ENCODE results near the gene MAFG. TPM values are rescaled to one million over a fixed set of nuclear protein-coding genes. Genes with fewer than 3 reads are reported as not detected.

MAFG gene
- total and polyA plus RNA-seq, 9 of the 15 experiments (the other 6 are each of a cell fraction or from before 2014, with no cell fraction given) = 1.1 to 58.1 (median 24.9) TPM

DNA sequence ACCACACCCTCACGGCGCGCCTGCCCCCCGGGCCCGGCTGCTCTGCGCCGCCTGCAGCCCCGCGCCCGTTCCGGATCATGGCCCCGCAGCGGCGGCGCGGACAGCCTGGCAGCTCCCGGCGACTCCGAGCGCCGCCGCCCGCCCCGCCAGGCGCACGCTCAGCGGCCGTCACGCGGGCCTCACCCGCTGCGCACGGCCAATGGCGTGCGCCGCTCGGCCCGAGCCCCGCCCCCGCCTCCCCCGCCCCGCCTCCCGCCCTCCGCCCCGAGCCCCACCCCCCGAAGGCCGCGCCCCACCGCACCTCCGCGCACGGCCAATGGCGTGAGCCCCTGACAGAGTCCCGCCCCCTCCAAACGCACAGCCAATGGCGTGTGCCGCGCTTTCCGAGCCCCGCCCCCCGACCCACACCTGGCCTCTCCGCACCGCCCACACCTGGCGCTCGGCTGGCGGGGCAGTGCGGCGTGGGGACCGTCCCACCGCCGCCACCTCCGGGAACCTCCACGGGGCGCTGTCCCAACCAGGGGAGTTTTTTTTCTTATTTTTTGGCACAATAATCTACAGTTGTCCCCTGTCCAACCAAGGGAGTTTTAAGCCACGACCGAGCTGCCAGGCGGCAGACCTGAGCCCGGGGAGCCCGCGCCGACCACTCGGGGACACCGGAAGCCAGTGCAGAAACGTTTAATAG, 16.1 kb downstream of the MAFG start, which contains the start of gene PCYT2 (continued):
- TF ChIP-seq, protein P1, sequence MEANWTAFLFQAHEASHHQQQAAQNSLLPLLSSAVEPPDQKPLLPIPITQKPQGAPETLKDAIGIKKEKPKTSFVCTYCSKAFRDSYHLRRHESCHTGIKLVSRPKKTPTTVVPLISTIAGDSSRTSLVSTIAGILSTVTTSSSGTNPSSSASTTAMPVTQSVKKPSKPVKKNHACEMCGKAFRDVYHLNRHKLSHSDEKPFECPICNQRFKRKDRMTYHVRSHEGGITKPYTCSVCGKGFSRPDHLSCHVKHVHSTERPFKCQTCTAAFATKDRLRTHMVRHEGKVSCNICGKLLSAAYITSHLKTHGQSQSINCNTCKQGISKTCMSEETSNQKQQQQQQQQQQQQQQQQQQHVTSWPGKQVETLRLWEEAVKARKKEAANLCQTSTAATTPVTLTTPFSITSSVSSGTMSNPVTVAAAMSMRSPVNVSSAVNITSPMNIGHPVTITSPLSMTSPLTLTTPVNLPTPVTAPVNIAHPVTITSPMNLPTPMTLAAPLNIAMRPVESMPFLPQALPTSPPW (CRISPR knock-in tag; IDR thresholded peaks at IDR 0.05) = peak; percentile 97
- TF ChIP-seq ZNF174 (CRISPR knock-in tag; IDR thresholded peaks at IDR 0.05) (no peak), OTX1 (CRISPR knock-in tag; IDR thresholded peaks at IDR 0.05) (no peak), HDAC8 (tag; IDR thresholded peaks at IDR 0.05) (no peak), FOXM1 (IDR thresholded peaks at IDR 0.05; ENCODE audit: low read depth) (no peak), FOXM1 (CRISPR knock-in tag; IDR thresholded peaks at IDR 0.05; ENCODE audit: low read depth) (0 out of 2 replicates have a peak, but pooled peaks have one; percentile 38), CBFB (CRISPR knock-in tag; IDR thresholded peaks at IDR 0.05) (no peak), RBFOX2 (IDR thresholded peaks at IDR 0.05; ENCODE audit: low read depth, low read length) (peak; percentile 25; the same call in 1 of the 2 replicates), SMAD2 (IDR thresholded peaks at IDR 0.05; ENCODE audit: low read depth, low read length) (no peak)
- TF ChIP-seq, protein P2, sequence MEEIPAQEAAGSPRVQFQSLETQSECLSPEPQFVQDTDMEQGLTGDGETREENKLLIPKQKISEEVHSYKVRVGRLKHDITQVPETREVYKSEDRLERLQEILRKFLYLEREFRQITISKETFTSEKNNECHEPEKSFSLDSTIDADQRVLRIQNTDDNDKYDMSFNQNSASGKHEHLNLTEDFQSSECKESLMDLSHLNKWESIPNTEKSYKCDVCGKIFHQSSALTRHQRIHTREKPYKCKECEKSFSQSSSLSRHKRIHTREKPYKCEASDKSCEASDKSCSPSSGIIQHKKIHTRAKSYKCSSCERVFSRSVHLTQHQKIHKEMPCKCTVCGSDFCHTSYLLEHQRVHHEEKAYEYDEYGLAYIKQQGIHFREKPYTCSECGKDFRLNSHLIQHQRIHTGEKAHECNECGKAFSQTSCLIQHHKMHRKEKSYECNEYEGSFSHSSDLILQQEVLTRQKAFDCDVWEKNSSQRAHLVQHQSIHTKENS (CRISPR knock-in tag; IDR thresholded peaks at IDR 0.05) = no peak
- TF ChIP-seq, protein P3, sequence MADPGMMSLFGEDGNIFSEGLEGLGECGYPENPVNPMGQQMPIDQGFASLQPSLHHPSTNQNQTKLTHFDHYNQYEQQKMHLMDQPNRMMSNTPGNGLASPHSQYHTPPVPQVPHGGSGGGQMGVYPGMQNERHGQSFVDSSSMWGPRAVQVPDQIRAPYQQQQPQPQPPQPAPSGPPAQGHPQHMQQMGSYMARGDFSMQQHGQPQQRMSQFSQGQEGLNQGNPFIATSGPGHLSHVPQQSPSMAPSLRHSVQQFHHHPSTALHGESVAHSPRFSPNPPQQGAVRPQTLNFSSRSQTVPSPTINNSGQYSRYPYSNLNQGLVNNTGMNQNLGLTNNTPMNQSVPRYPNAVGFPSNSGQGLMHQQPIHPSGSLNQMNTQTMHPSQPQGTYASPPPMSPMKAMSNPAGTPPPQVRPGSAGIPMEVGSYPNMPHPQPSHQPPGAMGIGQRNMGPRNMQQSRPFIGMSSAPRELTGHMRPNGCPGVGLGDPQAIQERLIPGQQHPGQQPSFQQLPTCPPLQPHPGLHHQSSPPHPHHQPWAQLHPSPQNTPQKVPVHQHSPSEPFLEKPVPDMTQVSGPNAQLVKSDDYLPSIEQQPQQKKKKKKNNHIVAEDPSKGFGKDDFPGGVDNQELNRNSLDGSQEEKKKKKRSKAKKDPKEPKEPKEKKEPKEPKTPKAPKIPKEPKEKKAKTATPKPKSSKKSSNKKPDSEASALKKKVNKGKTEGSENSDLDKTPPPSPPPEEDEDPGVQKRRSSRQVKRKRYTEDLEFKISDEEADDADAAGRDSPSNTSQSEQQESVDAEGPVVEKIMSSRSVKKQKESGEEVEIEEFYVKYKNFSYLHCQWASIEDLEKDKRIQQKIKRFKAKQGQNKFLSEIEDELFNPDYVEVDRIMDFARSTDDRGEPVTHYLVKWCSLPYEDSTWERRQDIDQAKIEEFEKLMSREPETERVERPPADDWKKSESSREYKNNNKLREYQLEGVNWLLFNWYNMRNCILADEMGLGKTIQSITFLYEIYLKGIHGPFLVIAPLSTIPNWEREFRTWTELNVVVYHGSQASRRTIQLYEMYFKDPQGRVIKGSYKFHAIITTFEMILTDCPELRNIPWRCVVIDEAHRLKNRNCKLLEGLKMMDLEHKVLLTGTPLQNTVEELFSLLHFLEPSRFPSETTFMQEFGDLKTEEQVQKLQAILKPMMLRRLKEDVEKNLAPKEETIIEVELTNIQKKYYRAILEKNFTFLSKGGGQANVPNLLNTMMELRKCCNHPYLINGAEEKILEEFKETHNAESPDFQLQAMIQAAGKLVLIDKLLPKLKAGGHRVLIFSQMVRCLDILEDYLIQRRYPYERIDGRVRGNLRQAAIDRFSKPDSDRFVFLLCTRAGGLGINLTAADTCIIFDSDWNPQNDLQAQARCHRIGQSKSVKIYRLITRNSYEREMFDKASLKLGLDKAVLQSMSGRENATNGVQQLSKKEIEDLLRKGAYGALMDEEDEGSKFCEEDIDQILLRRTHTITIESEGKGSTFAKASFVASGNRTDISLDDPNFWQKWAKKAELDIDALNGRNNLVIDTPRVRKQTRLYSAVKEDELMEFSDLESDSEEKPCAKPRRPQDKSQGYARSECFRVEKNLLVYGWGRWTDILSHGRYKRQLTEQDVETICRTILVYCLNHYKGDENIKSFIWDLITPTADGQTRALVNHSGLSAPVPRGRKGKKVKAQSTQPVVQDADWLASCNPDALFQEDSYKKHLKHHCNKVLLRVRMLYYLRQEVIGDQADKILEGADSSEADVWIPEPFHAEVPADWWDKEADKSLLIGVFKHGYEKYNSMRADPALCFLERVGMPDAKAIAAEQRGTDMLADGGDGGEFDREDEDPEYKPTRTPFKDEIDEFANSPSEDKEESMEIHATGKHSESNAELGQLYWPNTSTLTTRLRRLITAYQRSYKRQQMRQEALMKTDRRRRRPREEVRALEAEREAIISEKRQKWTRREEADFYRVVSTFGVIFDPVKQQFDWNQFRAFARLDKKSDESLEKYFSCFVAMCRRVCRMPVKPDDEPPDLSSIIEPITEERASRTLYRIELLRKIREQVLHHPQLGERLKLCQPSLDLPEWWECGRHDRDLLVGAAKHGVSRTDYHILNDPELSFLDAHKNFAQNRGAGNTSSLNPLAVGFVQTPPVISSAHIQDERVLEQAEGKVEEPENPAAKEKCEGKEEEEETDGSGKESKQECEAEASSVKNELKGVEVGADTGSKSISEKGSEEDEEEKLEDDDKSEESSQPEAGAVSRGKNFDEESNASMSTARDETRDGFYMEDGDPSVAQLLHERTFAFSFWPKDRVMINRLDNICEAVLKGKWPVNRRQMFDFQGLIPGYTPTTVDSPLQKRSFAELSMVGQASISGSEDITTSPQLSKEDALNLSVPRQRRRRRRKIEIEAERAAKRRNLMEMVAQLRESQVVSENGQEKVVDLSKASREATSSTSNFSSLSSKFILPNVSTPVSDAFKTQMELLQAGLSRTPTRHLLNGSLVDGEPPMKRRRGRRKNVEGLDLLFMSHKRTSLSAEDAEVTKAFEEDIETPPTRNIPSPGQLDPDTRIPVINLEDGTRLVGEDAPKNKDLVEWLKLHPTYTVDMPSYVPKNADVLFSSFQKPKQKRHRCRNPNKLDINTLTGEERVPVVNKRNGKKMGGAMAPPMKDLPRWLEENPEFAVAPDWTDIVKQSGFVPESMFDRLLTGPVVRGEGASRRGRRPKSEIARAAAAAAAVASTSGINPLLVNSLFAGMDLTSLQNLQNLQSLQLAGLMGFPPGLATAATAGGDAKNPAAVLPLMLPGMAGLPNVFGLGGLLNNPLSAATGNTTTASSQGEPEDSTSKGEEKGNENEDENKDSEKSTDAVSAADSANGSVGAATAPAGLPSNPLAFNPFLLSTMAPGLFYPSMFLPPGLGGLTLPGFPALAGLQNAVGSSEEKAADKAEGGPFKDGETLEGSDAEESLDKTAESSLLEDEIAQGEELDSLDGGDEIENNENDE (IDR thresholded peaks at IDR 0.05; ENCODE audit: low read depth, low read length) = no peak
- TF ChIP-seq, protein P4, sequence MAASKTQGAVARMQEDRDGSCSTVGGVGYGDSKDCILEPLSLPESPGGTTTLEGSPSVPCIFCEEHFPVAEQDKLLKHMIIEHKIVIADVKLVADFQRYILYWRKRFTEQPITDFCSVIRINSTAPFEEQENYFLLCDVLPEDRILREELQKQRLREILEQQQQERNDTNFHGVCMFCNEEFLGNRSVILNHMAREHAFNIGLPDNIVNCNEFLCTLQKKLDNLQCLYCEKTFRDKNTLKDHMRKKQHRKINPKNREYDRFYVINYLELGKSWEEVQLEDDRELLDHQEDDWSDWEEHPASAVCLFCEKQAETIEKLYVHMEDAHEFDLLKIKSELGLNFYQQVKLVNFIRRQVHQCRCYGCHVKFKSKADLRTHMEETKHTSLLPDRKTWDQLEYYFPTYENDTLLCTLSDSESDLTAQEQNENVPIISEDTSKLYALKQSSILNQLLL (CRISPR knock-in tag; IDR thresholded peaks at IDR 0.05; ENCODE audit: borderline replicate concordance) = no peak
